ENCODE results near the gene IRF1. TPM values are rescaled to one million over a fixed set of nuclear protein-coding genes. Genes with fewer than 3 reads are reported as not detected.

Gene IRF1
- total and polyA plus RNA-seq, 2 of the 4 experiments (the other 2 are of a cell fraction): 11.1 to 18.9 TPM

DNA sequence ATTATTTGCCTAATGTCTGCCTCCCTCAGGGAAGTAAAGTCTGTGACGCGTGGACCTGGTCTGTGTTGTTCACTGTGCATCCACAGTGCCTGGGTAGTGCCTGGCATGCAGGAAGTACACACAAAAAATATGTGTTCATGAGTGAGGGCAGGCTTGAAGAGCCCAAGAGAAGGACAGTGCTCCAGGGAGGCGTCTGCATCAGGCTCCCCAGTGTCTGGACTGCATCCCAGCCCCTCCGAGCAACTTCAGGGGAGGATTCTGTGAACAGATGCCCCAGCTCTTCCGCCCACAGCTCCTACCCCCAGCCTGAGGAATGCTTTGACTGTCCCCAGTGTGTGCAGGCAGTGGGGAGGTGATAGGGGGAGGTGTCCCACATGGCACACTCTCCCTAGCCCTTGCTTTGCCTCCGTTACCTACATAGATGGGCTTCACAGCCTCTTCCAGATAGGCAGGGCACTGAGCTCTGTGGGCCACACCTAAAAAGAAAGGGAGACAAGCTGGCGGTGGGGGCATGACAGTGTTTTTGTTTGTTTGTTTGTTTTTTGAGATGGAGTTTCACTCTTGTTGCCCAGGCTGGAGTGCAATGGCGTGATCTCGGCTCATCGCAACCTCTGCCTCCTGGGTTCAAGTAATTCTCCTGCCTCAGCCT is 25.4 kb downstream of the IRF1 start (continued):
- TF ChIP-seq MXI1 (IDR thresholded peaks at IDR 0.05; ENCODE audit: borderline replicate concordance, low read depth, low read length): no peak

DNA sequence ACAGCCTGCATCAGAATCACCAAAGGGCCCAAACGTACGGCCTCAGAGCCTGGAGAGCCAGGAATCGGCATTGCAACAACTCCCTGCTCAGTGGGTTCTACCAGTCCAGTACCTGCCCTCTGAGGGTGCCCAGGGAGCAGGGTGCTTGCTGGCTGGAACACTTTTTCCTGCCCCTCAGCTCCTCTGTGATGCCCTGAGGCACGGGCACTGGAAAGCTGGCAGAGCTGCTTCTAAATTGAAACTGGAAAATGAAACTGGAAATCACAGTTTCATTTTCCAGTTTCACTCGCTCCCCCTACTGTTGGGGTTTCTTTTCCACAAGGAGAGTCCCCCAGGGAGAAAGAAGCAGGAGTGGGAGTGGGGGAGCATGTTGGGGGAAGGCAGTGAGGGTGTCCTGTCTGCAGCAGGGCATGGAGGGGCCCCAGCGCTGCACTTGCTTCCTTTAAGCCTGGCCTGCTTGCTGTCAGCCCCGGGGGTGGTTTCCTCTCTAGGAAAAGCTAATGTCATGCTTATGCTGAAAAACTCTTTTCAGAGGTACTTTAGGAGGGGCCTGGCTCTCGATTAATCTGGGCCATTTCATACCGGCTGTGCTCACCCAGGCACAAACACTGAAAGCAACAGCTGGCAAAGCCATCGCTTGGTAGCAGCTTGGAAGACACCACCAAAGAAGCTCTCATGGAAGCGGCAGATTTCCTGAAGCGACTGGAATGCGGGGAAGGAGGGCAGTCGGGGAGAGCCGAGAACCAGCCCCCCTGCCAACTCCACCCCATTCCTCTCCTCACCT is 26.2 kb downstream of the IRF1 start:
- no peak overlapping the region for H3K27ac ChIP-seq (ENCODE audit: insufficient read depth, low read length)
- H3K56ac ChIP-seq (ENCODE audit: extremely low read depth, insufficient read depth, low read length): peak overlapping the region; percentile 16; the same call in 1 of the 2 replicates
- no peak overlapping the region for H3K18ac ChIP-seq (ENCODE audit: low read depth, low read length)
- H3K9me1 ChIP-seq (ENCODE audit: insufficient read depth, low read length): peaks cover 32% of the 10 kb centered on the region
- H3K4me3 ChIP-seq (ENCODE audit: insufficient read depth, low read depth, low read length): no peak overlapping the region
- H3K23ac ChIP-seq (ENCODE audit: low read depth, low read length): peak overlapping the region; percentile 66
- H3K9me3 ChIP-seq (ENCODE audit: control insufficient read depth, insufficient read depth, low read length): no peaks in the 10 kb centered on the region
- dilution Hi-C loops (cut with HindIII; ENCODE audit: low sequenced_read_pairs, unreplicated experiment): no loop called here
- BruUV-seq (replicated peaks): no TSS peak
- peak overlapping the region; percentile 70 for H3K4me2 ChIP-seq (ENCODE audit: low read depth, low read length)
- peak overlapping the region; percentile 55 to 73 for H4K8ac ChIP-seq (ENCODE audit: low read depth in 2 of 2, low read length in 2 of 2)
- in situ Hi-C loops (cut with MboI; ENCODE audit: low sequenced_read_pairs): no loop called here
- peak overlapping the region; percentile 76; the same call in 1 of the 2 replicates for H2AK5ac ChIP-seq (ENCODE audit: low read depth, low read length)
- no peaks in the 10 kb centered on the region for H4K20me1 ChIP-seq (ENCODE audit: insufficient read depth, low read length)
- H2BK120ac ChIP-seq (ENCODE audit: low read depth, low read length): peak overlapping the region; percentile 65
- POLR2A ChIA-PET (ENCODE audit: unreplicated experiment): no interaction called here
- H4K5ac ChIP-seq (ENCODE audit: low read depth, low read length): peak overlapping the region; percentile 28; the same call in 1 of the 2 replicates
- intact Hi-C loops (cut with micrococcal nuclease): no loop called here
- peak overlapping the region; percentile 36 for H4K91ac ChIP-seq (ENCODE audit: insufficient read depth, low read depth, low read length)
- H3K14ac ChIP-seq (replicated peaks; ENCODE audit: low read depth, low read length): peak overlapping the region; percentile 84
- WGBS, 2 experiments (ENCODE audit: extremely low coverage in 2 of 2, insufficient read length in 1 of 2): 67% methylated on average over 9 of the region's 15 CpGs; no CpG with 5 or more reads in 1 of the 2 experiments
- H3K27me3 ChIP-seq (ENCODE audit: control insufficient read depth, insufficient read depth, low read length): no peaks in the 10 kb centered on the region
- no peaks in the 10 kb centered on the region for H3K36me3 ChIP-seq (ENCODE audit: control insufficient read depth, insufficient read depth, low read length)
- no peak overlapping the region for H2BK5ac ChIP-seq (ENCODE audit: low read depth, low read length, poor library complexity, severe bottlenecking)
- H2AFZ ChIP-seq (replicated peaks; ENCODE audit: low read length, poor library complexity): peak overlapping the region; percentile 77
- H3K9ac ChIP-seq (ENCODE audit: low read depth, low read length): peak overlapping the region; percentile 22; the same call in 1 of the 2 replicates
- CTCF ChIA-PET: interaction anchor here (1.3 to 1.7 kb wide), 2 partner anchors 11 to 38 kb away, joined by 4 to 5 read pairs; no protein-coding TSS in a partner anchor
- DNase-seq (no peak), ATAC-seq (ENCODE audit: low read depth) (peak; percentile 18)
- peak overlapping the region; percentile 55 for H2BK20ac ChIP-seq (ENCODE audit: low read depth, low read length)
- H3K4me1 ChIP-seq (ENCODE audit: control insufficient read depth, insufficient read depth, low read length): peaks cover 27% of the 10 kb centered on the region
- H3K79me1 ChIP-seq (ENCODE audit: low read depth in 1 of 2, low read length in 2 of 2): peaks cover 0 to 20% of the 10 kb centered on the region in 2 experiments; a peak in 2 of 4 replicates
- H3K4ac ChIP-seq (ENCODE audit: low read depth, low read length): peak overlapping the region; percentile 80
- TF ChIP-seq NFE2L2 (IDR thresholded peaks at IDR 0.05; ENCODE audit: low read depth, low read length) (peak; percentile 16; the same call in 1 of the 2 replicates), SMC3 (IDR thresholded peaks at IDR 0.05; ENCODE audit: low read depth, low read length) (no peak)
- TF ChIP-seq, protein P1, sequence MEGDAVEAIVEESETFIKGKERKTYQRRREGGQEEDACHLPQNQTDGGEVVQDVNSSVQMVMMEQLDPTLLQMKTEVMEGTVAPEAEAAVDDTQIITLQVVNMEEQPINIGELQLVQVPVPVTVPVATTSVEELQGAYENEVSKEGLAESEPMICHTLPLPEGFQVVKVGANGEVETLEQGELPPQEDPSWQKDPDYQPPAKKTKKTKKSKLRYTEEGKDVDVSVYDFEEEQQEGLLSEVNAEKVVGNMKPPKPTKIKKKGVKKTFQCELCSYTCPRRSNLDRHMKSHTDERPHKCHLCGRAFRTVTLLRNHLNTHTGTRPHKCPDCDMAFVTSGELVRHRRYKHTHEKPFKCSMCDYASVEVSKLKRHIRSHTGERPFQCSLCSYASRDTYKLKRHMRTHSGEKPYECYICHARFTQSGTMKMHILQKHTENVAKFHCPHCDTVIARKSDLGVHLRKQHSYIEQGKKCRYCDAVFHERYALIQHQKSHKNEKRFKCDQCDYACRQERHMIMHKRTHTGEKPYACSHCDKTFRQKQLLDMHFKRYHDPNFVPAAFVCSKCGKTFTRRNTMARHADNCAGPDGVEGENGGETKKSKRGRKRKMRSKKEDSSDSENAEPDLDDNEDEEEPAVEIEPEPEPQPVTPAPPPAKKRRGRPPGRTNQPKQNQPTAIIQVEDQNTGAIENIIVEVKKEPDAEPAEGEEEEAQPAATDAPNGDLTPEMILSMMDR (conservative IDR thresholded peaks at IDR 0.05; ENCODE audit: low read depth, low read length): peak; percentile 35; the same call in 1 of the 2 replicates
- H2BK15ac ChIP-seq (ENCODE audit: low read depth, low read length): peak overlapping the region; percentile 36; the same call in 1 of the 3 replicates
- peak overlapping the region; percentile 38 for H2AK9ac ChIP-seq (replicated peaks; ENCODE audit: low read depth, low read length, poor library complexity)
